HEK293 (cell line): ENCODE data around the gene FANCC.
A peak's percentile ranks its signal among the peaks of the same experiment; 100 is the strongest.

Experiments
- BCL6B ChIP-seq: fragments of 450-650 bp; formaldehyde crosslinking; IDR thresholded peaks from 2 replicates; pipeline ENCODE4 v1.5.1; 2017; ENCODE audit warnings: missing biosample characterization, missing genetic modification characterization
- EGR2 ChIP-seq: fragments of 450-650 bp; formaldehyde crosslinking; IDR thresholded peaks from 2 replicates; pipeline ENCODE4 v1.5.1; 2016; ENCODE audit warnings: low read depth, missing biosample characterization, missing genetic modification characterization
- HOXC10 ChIP-seq: sonication (generic); formaldehyde crosslinking; IDR thresholded peaks from 2 replicates; pipeline ENCODE4 v1.8.1; 2023; ENCODE audit warnings: mild to moderate bottlenecking, missing genetic modification reagents
- OSR2 ChIP-seq: fragments of 450-650 bp; formaldehyde crosslinking; IDR thresholded peaks from 2 replicates; pipeline ENCODE4 v1.5.1; 2016; ENCODE audit warnings: missing biosample characterization, missing genetic modification characterization
- PATZ1 ChIP-seq: fragments of 450-650 bp; formaldehyde crosslinking; IDR thresholded peaks from 2 replicates; pipeline ENCODE4 v1.5.1; 2016; ENCODE audit warnings: missing biosample characterization, missing genetic modification characterization
- SP3 ChIP-seq: fragments of 450-650 bp; formaldehyde crosslinking; IDR thresholded peaks from 2 replicates; pipeline ENCODE4 v1.5.1; 2016; ENCODE audit warnings: missing biosample characterization, missing genetic modification characterization
- SP7 ChIP-seq: fragments of 450-650 bp; formaldehyde crosslinking; IDR thresholded peaks from 2 replicates; pipeline ENCODE4 v1.5.1; 2016; ENCODE audit warnings: missing biosample characterization, missing genetic modification characterization
- ZBTB10 ChIP-seq: fragments of 450-650 bp; formaldehyde crosslinking; IDR thresholded peaks from 2 replicates; pipeline ENCODE4 v1.5.1; 2016; ENCODE audit warnings: missing biosample characterization, missing genetic modification characterization
- ZBTB21 ChIP-seq: fragments of 450-650 bp; formaldehyde crosslinking; IDR thresholded peaks from 2 replicates; pipeline ENCODE4 v1.5.1; 2017; ENCODE audit warnings: missing biosample characterization, missing genetic modification characterization
- ZBTB48 ChIP-seq: fragments of 450-650 bp; formaldehyde crosslinking; IDR thresholded peaks from 2 replicates; pipeline ENCODE4 v1.5.1; 2016; ENCODE audit warnings: missing biosample characterization, missing genetic modification characterization
- ZEB2 ChIP-seq: fragments of 450-650 bp; formaldehyde crosslinking; IDR thresholded peaks from 2 replicates; pipeline ENCODE4 v1.5.1; 2016; ENCODE audit warnings: missing biosample characterization, missing genetic modification characterization
- ZNF2 ChIP-seq: fragments of 450-650 bp; formaldehyde crosslinking; IDR thresholded peaks from 2 replicates; pipeline ENCODE4 v1.5.1; 2016; ENCODE audit warnings: missing biosample characterization, missing genetic modification characterization
- ZNF214 ChIP-seq: fragments of 450-650 bp; formaldehyde crosslinking; IDR thresholded peaks from 2 replicates; pipeline ENCODE4 v1.5.1; 2017; ENCODE audit warnings: missing biosample characterization, mild to moderate bottlenecking, missing genetic modification characterization, borderline replicate concordance
- ZNF24 ChIP-seq: fragments of 450-650 bp; formaldehyde crosslinking; IDR thresholded peaks from 2 replicates; pipeline ENCODE4 v1.5.1; 2016; ENCODE audit warnings: missing biosample characterization, missing genetic modification characterization
- ZNF26 ChIP-seq: fragments of 450-650 bp; formaldehyde crosslinking; IDR thresholded peaks from 2 replicates; pipeline ENCODE4 v1.5.1; 2016; ENCODE audit warnings: missing biosample characterization, missing genetic modification characterization
- ZNF398 ChIP-seq: fragments of 450-650 bp; formaldehyde crosslinking; IDR thresholded peaks from 2 replicates; pipeline ENCODE4 v1.5.1; 2017; ENCODE audit warnings: missing biosample characterization, missing genetic modification characterization
- ZNF404 ChIP-seq: fragments of 450-650 bp; formaldehyde crosslinking; IDR thresholded peaks from 2 replicates; pipeline ENCODE4 v1.5.1; 2017; ENCODE audit warnings: missing biosample characterization, missing genetic modification characterization
- ZNF518A ChIP-seq: fragments of 450-650 bp; formaldehyde crosslinking; conservative IDR thresholded peaks from 2 replicates; pipeline ENCODE4 v1.5.1; 2016; ENCODE audit warnings: low read depth, missing biosample characterization, missing genetic modification characterization
- ZNF548 ChIP-seq: fragments of 450-650 bp; formaldehyde crosslinking; IDR thresholded peaks from 2 replicates; pipeline ENCODE4 v1.5.1; 2016; ENCODE audit warnings: missing biosample characterization, missing genetic modification characterization
- ZNF610 ChIP-seq: fragments of 450-650 bp; formaldehyde crosslinking; IDR thresholded peaks from 2 replicates; pipeline ENCODE4 v1.5.1; 2016; ENCODE audit warnings: missing biosample characterization, missing genetic modification characterization, borderline replicate concordance
- ZNF629 ChIP-seq: fragments of 450-650 bp; formaldehyde crosslinking; IDR thresholded peaks from 2 replicates; pipeline ENCODE4 v1.5.1; 2017; ENCODE audit warnings: missing biosample characterization, missing genetic modification characterization
- ZNF677 ChIP-seq: fragments of 450-650 bp; IDR thresholded peaks from 2 replicates; pipeline ENCODE4 v1.5.0; 2018; ENCODE audit warnings: missing biosample characterization, mild to moderate bottlenecking, missing genetic modification characterization, moderate library complexity
- ZNF76 ChIP-seq: fragments of 450-650 bp; formaldehyde crosslinking; IDR thresholded peaks from 2 replicates; pipeline ENCODE4; 2016; ENCODE audit warnings: low read depth, missing biosample characterization, missing genetic modification characterization, borderline replicate concordance
- ZSCAN23 ChIP-seq: fragments of 450-650 bp; formaldehyde crosslinking; IDR thresholded peaks from 2 replicates; pipeline ENCODE4 v1.5.1; 2016; ENCODE audit warnings: missing biosample characterization, missing genetic modification characterization
- ZXDB ChIP-seq: fragments of 450-650 bp; formaldehyde crosslinking; IDR thresholded peaks from 2 replicates; pipeline ENCODE4 v1.5.1; 2016; ENCODE audit warnings: missing biosample characterization, missing genetic modification characterization

FANCC gene

GRCh38 chr9:95317119-95317892 is at the start of gene FANCC (continued):
- TF ChIP-seq BCL6B (tag by site-specific recombination) (no peak), SP7 (tag by site-specific recombination) (peak; percentile 71), ZNF2 (peak; percentile 61; the same call in 1 of the 2 replicates), ZNF24 (tag by site-specific recombination) (0 out of 2 replicates have a peak, but pooled peaks have one; percentile 31), PATZ1 (tag by site-specific recombination) (0 out of 2 replicates have a peak, but pooled peaks have one; percentile 84), ZXDB (tag by site-specific recombination) (peak; percentile 72), EGR2 (peak; percentile 60), ZNF404 (no peak), ZBTB10 (tag by site-specific recombination) (no peak), ZNF629 (tag by site-specific recombination) (peak; percentile 83), ZBTB21 (tag by site-specific recombination) (peak; percentile 53; the same call in 1 of the 2 replicates), ZNF398 (tag by site-specific recombination) (peak; percentile 84), ZNF548 (tag by site-specific recombination) (no peak), ZEB2 (tag by site-specific recombination) (peak; percentile 93), ZNF610 (tag by site-specific recombination) (no peak), ZNF518A (0 out of 2 replicates have a peak, but pooled peaks have one; percentile 10), OSR2 (tag by site-specific recombination) (no peak), ZNF214 (no peak), ZNF26 (tag by site-specific recombination) (no peak), SP3 (tag by site-specific recombination) (0 out of 2 replicates have a peak, but pooled peaks have one; percentile 29), ZNF76 (tag by site-specific recombination) (peak; percentile 90), HOXC10 (CRISPR knock-in tag) (0 out of 2 replicates have a peak, but pooled peaks have one; percentile 63), ZBTB48 (tag by site-specific recombination) (no peak), ZSCAN23 (no peak), ZNF677 (tag by site-specific recombination) (no peak)
